SK-N-SH (cell line): Measurements from ENCODE around the gene MEG3. TPM values are rescaled to one million over a fixed set of nuclear protein-coding genes. Genes with fewer than 3 reads are reported as not detected.

ENCODE experiments used
- CTCF ChIA-PET: fragments of 300-600, 350-600 bp; formaldehyde crosslinking; extraction: SDS; loops from one replicate; lab custom pipeline; 2021; lab: Yijun Ruan, JAX
- POLR2A ChIA-PET: fragments of 350-600 bp; sonication (Branson Sonifier 250); formaldehyde crosslinking; extraction: SDS; loops from one replicate; lab custom pipeline; 2020; ENCODE audit warnings: antibody characterized with exemption, inconsistent platforms; lab: Yijun Ruan, JAX
- DNase-seq: peaks from one replicate; pipeline ENCODE4 v3.0.0; 2012
- H2AFZ ChIP-seq: fragments of 200-600 bp; sonication (generic); 2 replicates; pipeline ENCODE4 v1.8.1; 2016; ENCODE audit warnings: antibody characterized with exemption, mild to moderate bottlenecking, low read depth
- H3F3A ChIP-seq: fragments of 200-600 bp; sonication (generic); replicated peaks from 2 replicates; pipeline ENCODE3; 2016; ENCODE audit warnings: antibody characterized with exemption, mild to moderate bottlenecking; ENCODE audit not compliant: insufficient read depth
- H3K27ac ChIP-seq, 2 experiments: fragments of 200-500 bp in 1 of 2; fragments of 200-600 bp in 1 of 2; sonication (Bioruptor generic) in 1 of 2; sonication (generic), shearing (Covaris generic) in 1 of 2; 2 replicates each; pipeline versions ENCODE4 v1.5.1 to v1.6.1; 2014 to 2016; ENCODE audit warnings: low read depth in 2 of 2, inconsistent platforms in 1 of 2, low read length in 1 of 2, mild to moderate bottlenecking in 1 of 2, mixed read lengths in 1 of 2
- H3K27me3 ChIP-seq: fragments of 200-600 bp; sonication (generic), shearing (Covaris generic); 2 replicates; pipeline ENCODE4 v1.6.1; 2016; ENCODE audit warnings: mixed run types; ENCODE audit not compliant: insufficient read depth
- H3K36me3 ChIP-seq, 2 experiments: fragments of 200-500 bp in 1 of 2; fragments of 200-600 bp in 1 of 2; sonication (Bioruptor generic) in 1 of 2; sonication (generic) in 1 of 2; replicated peaks in 1 of 2; 2 replicates each; pipeline versions ENCODE3 to v1.5.1; 2014 to 2016; ENCODE audit warnings: low read length in 1 of 2, mild to moderate bottlenecking in 1 of 2; ENCODE audit not compliant: insufficient read depth in 2 of 2, control insufficient read depth in 1 of 2
- H3K4me1 ChIP-seq, 2 experiments: fragments of 200-500 bp in 1 of 2; fragments of 200-600 bp in 1 of 2; sonication (Bioruptor generic) in 1 of 2; sonication (generic), shearing (Covaris generic) in 1 of 2; 2 replicates each; pipeline versions ENCODE4 v1.5.1 to v1.6.1; 2014 to 2016; ENCODE audit warnings: low read depth in 1 of 2, low read length in 1 of 2, mixed run types in 1 of 2; ENCODE audit not compliant: insufficient read depth in 2 of 2, control insufficient read depth in 1 of 2
- H3K4me2 ChIP-seq: fragments of 200-600 bp; sonication (generic), shearing (Covaris generic); 2 replicates; pipeline ENCODE4 v1.6.1; 2017; ENCODE audit warnings: mixed run types
- H3K4me3 ChIP-seq, 2 experiments: fragments of 200-500 bp in 1 of 2; fragments of 200-600 bp in 1 of 2; sonication (Bioruptor generic) in 1 of 2; sonication (generic), shearing (Covaris generic) in 1 of 2; 2 replicates each; pipeline versions ENCODE4 v1.5.1 to v1.8.1; 2014 to 2016; ENCODE audit warnings: low read depth in 2 of 2, inconsistent platforms in 1 of 2, low read length in 1 of 2, mild to moderate bottlenecking in 1 of 2, mixed read lengths in 1 of 2, moderate library complexity in 1 of 2
- H3K79me2 ChIP-seq: fragments of 200-600 bp; sonication (generic); 2 replicates; pipeline ENCODE4 v1.8.1; 2017; ENCODE audit warnings: mild to moderate bottlenecking; ENCODE audit not compliant: insufficient read depth
- H3K9ac ChIP-seq: fragments of 200-600 bp; sonication (generic); 2 replicates; pipeline ENCODE4 v1.6.1; 2017; ENCODE audit warnings: mixed run types
- H3K9me2 ChIP-seq: fragments of 200-600 bp; sonication (generic); 2 replicates; pipeline ENCODE4 v1.6.1; 2017; ENCODE audit warnings: mixed run types
- H3K9me3 ChIP-seq: fragments of 200-600 bp; sonication (generic); 2 replicates; pipeline ENCODE4 v1.6.1; 2017; ENCODE audit warnings: mixed run types, mild to moderate bottlenecking, moderate library complexity
- H4K20me1 ChIP-seq: fragments of 200-600 bp; sonication (generic); 2 replicates; pipeline ENCODE4 v1.6.1; 2017; ENCODE audit warnings: mild to moderate bottlenecking, mixed run types; ENCODE audit not compliant: insufficient read depth
- CHD2 ChIP-seq: fragments of 150-350 bp; IDR thresholded peaks from 2 replicates; pipeline ENCODE4 v1.6.1; 2018; ENCODE audit warnings: low read length; ENCODE audit not compliant: partially characterized antibody
- ELF1 ChIP-seq: IDR thresholded peaks from 2 replicates; pipeline ENCODE4 v1.4.0; 2012
- EP300 ChIP-seq, 2 experiments: IDR thresholded peaks; 2 replicates each; pipeline versions ENCODE4 v1.4.0 to v1.6.1; 2012; ENCODE audit warnings: borderline replicate concordance in 1 of 2, low read depth in 1 of 2, low read length in 1 of 2
- EZH2phosphoT487 ChIP-seq: fragments of 200-600 bp; sonication (generic); IDR thresholded peaks from 2 replicates; pipeline ENCODE4 v1.6.1; 2017; ENCODE audit warnings: low read depth, mixed run types, mild to moderate bottlenecking, antibody characterized with exemption, moderate library complexity, borderline replicate concordance
- FOSL2 ChIP-seq: IDR thresholded peaks from 2 replicates; pipeline ENCODE4 v1.4.0; 2012; ENCODE audit warnings: low read depth, mild to moderate bottlenecking, moderate library complexity, borderline replicate concordance
- GATA2 ChIP-seq: sonication (generic); formaldehyde crosslinking; IDR thresholded peaks from 2 replicates; pipeline ENCODE4 v1.5.0; 2020; ENCODE audit warnings: mild to moderate bottlenecking, missing genetic modification reagents
- IRF3 ChIP-seq: fragments of 150-350 bp; IDR thresholded peaks from 2 replicates; pipeline ENCODE4 v1.6.1; 2016; ENCODE audit warnings: mild to moderate bottlenecking, low read depth, low read length
- JUND ChIP-seq: IDR thresholded peaks from 2 replicates; pipeline ENCODE4 v1.4.0; 2012
- MEF2A ChIP-seq: IDR thresholded peaks from 2 replicates; pipeline ENCODE4 v1.4.0; 2012; ENCODE audit warnings: low read depth, borderline replicate concordance
- NRF1 ChIP-seq: IDR thresholded peaks from 2 replicates; pipeline ENCODE4 v1.6.1; 2012; ENCODE audit warnings: low read depth, mild to moderate bottlenecking, low read length
- PBX3 ChIP-seq: IDR thresholded peaks from 2 replicates; pipeline ENCODE4; 2012
- RAD21 ChIP-seq: IDR thresholded peaks from 2 replicates; pipeline ENCODE4 v1.6.1; 2012; ENCODE audit warnings: mild to moderate bottlenecking, low read length
- RXRA ChIP-seq: IDR thresholded peaks from 2 replicates; pipeline ENCODE4 v1.4.0; 2012; ENCODE audit warnings: low read depth, mild to moderate bottlenecking, borderline replicate concordance
- USF1 ChIP-seq: IDR thresholded peaks from 2 replicates; pipeline ENCODE4 v1.4.0; 2012; ENCODE audit warnings: low read depth, borderline replicate concordance
- ZBTB33 ChIP-seq: IDR thresholded peaks from 2 replicates; pipeline ENCODE4 v1.4.0; 2012; ENCODE audit warnings: low read depth, borderline replicate concordance
- WGBS: methylation state at CpG from one replicate; pipeline ENCODE4 v1.1.6; 2017; ENCODE audit warnings: low lambda C conversion rate; 5-methylcytosine and 5-hydroxymethylcytosine counted together
- polyA plus RNA-seq, 3 experiments: library from polyadenylated mRNA; depleted of rRNA; stranded (reverse); fragments of >200 nt; gene quantifications; 2 replicates each; pipeline ENCODE4 v1.2.3, GENCODE V29; 2012

The MEG3 gene
- polyA plus RNA-seq, 1 of the 3 experiments (the other 2 are of a cell fraction), result not detected

- ChIA-PET CTCF (no interaction called here), POLR2A (no interaction called here)
- no peaks in the 10 kb centered on the region for H3F3A ChIP-seq
- no peaks in the 10 kb centered on the region for H3K27me3 ChIP-seq
- peaks cover 0 to 22% of the 10 kb centered on the region in 2 experiments; a peak in 2 of 4 replicates for H3K4me1 ChIP-seq
- WGBS, result 83% methylated on average over 53 of the region's 61 CpGs
- H3K4me3 ChIP-seq, result no peak overlapping the region
- no peak for DNase-seq
- TF ChIP-seq ZBTB33 (no peak), RXRA (no peak)
- no peak overlapping the region for H3K27ac ChIP-seq
- no peaks in the 10 kb centered on the region for H3K9me2 ChIP-seq
- no peaks in the 10 kb centered on the region for H3K36me3 ChIP-seq
- H4K20me1 ChIP-seq, result no peaks in the 10 kb centered on the region
- H2AFZ ChIP-seq, result no peak overlapping the region
- H3K9ac ChIP-seq, result no peak overlapping the region
- no peaks in the 10 kb centered on the region for H3K9me3 ChIP-seq
- no peak overlapping the region for H3K4me2 ChIP-seq
- no peaks in the 10 kb centered on the region for H3K79me2 ChIP-seq
Measured at GRCh38 chr14:100827101-100828021, 1.4 kb downstream of the MEG3 start.

GRCh38 chr14:100828031-100828769 lies 2.3 kb downstream of the MEG3 start:
- H2AFZ ChIP-seq, result no peak overlapping the region
- ChIA-PET POLR2A (no interaction called here), CTCF (interaction anchor here (1.0 kb wide), 1 partner anchor 62 kb away, joined by 3 read pairs; no protein-coding TSS in a partner anchor)
- H3K27ac ChIP-seq, result no peak overlapping the region
- peaks cover 0 to 15% of the 10 kb centered on the region in 2 experiments; a peak in 2 of 4 replicates for H3K4me1 ChIP-seq
- H3K4me2 ChIP-seq, result no peak overlapping the region
- no peaks in the 10 kb centered on the region for H3K36me3 ChIP-seq
- H4K20me1 ChIP-seq, result no peaks in the 10 kb centered on the region
- no peaks in the 10 kb centered on the region for H3F3A ChIP-seq
- H3K79me2 ChIP-seq, result no peaks in the 10 kb centered on the region
- no peaks in the 10 kb centered on the region for H3K9me2 ChIP-seq
- no peak overlapping the region for H3K9ac ChIP-seq
- no peak for DNase-seq
- no peak overlapping the region for H3K4me3 ChIP-seq
- 86% methylated on average over 14 of the region's 26 CpGs for WGBS
- TF ChIP-seq JUND, result no peak
- no peak for TF ChIP-seq PBX3
- no peak for TF ChIP-seq EZH2phosphoT487
- no peak for TF ChIP-seq NRF1
- TF ChIP-seq FOSL2, result no peak
- no peak for TF ChIP-seq GATA2 (CRISPR knock-in tag)
- TF ChIP-seq RAD21, result no peak
- TF ChIP-seq CHD2, result no peak
- TF ChIP-seq MEF2A, result no peak
- no peak for TF ChIP-seq RXRA
- no peak for TF ChIP-seq ELF1
- TF ChIP-seq IRF3, result no peak
- no peak for TF ChIP-seq EP300 (IDR thresholded peaks at IDR 0.05; ENCODE audit: borderline replicate concordance in 1 of 2, low read depth in 1 of 2, low read length in 1 of 2)
- no peak for TF ChIP-seq USF1
- no peaks in the 10 kb centered on the region for H3K9me3 ChIP-seq
- no peaks in the 10 kb centered on the region for H3K27me3 ChIP-seq
